Osteoblast (primary cell): Measurements from ENCODE around the gene SNED1. TPM values are rescaled to one million over a fixed set of nuclear protein-coding genes. Genes with fewer than 3 reads are reported as not detected.
A peak's percentile ranks its signal among the peaks of the same experiment; 100 is the strongest.

ENCODE experiments used
- DNase-seq: peaks from one replicate; pipeline ENCODE4 v3.0.0; 2011; ENCODE audit warnings: low spot score, mixed read lengths; ENCODE audit not compliant: insufficient read length; ENCODE audit errors: missing footprints
- H2AFZ ChIP-seq: 2 replicates; pipeline ENCODE4 v1.6.0; 2011; ENCODE audit warnings: mild to moderate bottlenecking, low read length
- H3K27ac ChIP-seq: 2 replicates; pipeline ENCODE4 v1.5.1; 2011; ENCODE audit warnings: mild to moderate bottlenecking, low read depth, low read length, moderate library complexity
- H3K27me3 ChIP-seq: 2 replicates; pipeline ENCODE4 v1.6.0; 2012; ENCODE audit warnings: mild to moderate bottlenecking, control low read depth, inconsistent platforms, low read length, moderate library complexity; ENCODE audit not compliant: insufficient read depth
- H3K36me3 ChIP-seq: 2 replicates; pipeline ENCODE4 v1.5.1; 2011; ENCODE audit warnings: mild to moderate bottlenecking, low read length, control low read depth, moderate library complexity; ENCODE audit not compliant: insufficient read depth
- H3K4me1 ChIP-seq: 2 replicates; pipeline ENCODE4 v1.5.1; 2011; ENCODE audit warnings: mild to moderate bottlenecking, low read length, control low read depth, moderate library complexity; ENCODE audit not compliant: insufficient read depth
- H3K4me2 ChIP-seq: 2 replicates; pipeline ENCODE4 v1.6.0; 2011; ENCODE audit warnings: mild to moderate bottlenecking, low read length; ENCODE audit not compliant: insufficient read depth
- H3K4me3 ChIP-seq: fragments of 200-600 bp; sonication (generic); 3 replicates; pipeline ENCODE4 v1.5.1; 2012; ENCODE audit warnings: mild to moderate bottlenecking, low read length, inconsistent platforms; ENCODE audit not compliant: insufficient read depth
- H3K79me2 ChIP-seq: 2 replicates; pipeline ENCODE4 v1.6.0; 2012; ENCODE audit warnings: mild to moderate bottlenecking, low read length, control low read depth, inconsistent platforms; ENCODE audit not compliant: insufficient read depth
- H3K9me3 ChIP-seq: 2 replicates; pipeline ENCODE4 v1.5.1; 2011; ENCODE audit warnings: low read depth, low read length, control low read depth
- H4K20me1 ChIP-seq: 2 replicates; pipeline ENCODE4 v1.6.0; 2012; ENCODE audit warnings: mild to moderate bottlenecking, low read length, control low read depth; ENCODE audit not compliant: insufficient read depth
- total RNA-seq: library from RNA; depleted of rRNA; stranded (reverse); fragments of >200 nt; gene quantifications from 2 replicates; pipeline ENCODE4 v1.2.3, GENCODE V29; 2012
- TF ChIP-seq, protein P1 (sequence below): IDR thresholded peaks from 2 replicates; pipeline ENCODE4 v1.5.1; 2011; ENCODE audit warnings: mild to moderate bottlenecking, low read depth, low read length, moderate library complexity; ENCODE audit errors: extremely low read depth

The SNED1 gene
- total RNA-seq, 1 donor: 94.8 TPM

DNA sequence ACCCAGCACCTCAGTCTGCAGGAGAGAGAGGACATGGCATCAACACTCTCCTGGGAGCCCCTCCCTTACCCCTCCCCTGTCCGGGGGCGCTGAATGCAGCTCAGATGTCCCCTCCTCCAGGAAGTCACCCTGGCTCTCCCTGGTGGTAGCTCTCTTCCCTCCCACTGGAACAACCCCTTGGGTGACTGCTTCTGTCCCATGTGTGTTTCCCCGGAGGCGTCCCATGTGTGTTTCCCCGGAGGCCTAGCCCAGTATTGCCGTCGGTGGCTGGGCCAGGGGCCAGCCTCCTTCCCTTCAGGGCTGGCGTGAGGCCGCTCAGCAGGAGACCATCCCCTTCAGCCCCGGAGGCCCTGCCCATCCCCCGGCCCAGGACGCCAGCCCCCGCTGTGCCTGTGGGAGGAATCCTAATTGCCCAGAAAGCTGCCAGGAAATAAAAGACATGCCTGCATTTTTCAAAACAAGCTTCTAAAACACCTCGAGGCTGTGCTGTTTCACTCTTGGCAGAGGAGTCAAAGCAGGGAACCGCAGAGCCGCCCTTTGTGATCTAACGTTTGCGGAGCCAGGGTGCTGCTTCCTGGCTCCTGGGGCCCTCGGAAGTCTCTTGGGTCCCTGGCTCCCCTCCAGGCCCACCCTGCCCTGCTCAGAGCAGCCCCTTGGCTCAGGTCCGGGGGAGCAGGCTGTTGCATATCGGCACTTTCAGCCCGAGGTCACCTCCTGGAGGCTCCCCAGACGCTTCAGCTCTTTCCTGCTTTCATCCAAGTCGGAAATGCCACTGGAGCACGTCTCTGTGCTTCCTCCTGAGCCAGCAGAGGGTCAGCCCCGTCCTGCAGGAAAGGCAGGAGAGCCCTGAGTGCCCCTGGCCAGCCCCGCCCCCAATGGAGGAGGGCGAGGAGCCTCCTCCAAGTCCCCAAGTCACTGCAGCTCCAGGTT is 11.4 kb downstream of the SNED1 start:
- H3K9me3 ChIP-seq: no peaks in the 10 kb centered on the region
- no peaks in the 10 kb centered on the region for H3K36me3 ChIP-seq
- peak overlapping the region; percentile 51 for H3K27ac ChIP-seq
- H2AFZ ChIP-seq: peak overlapping the region; percentile 92
- TF ChIP-seq, protein P1, sequence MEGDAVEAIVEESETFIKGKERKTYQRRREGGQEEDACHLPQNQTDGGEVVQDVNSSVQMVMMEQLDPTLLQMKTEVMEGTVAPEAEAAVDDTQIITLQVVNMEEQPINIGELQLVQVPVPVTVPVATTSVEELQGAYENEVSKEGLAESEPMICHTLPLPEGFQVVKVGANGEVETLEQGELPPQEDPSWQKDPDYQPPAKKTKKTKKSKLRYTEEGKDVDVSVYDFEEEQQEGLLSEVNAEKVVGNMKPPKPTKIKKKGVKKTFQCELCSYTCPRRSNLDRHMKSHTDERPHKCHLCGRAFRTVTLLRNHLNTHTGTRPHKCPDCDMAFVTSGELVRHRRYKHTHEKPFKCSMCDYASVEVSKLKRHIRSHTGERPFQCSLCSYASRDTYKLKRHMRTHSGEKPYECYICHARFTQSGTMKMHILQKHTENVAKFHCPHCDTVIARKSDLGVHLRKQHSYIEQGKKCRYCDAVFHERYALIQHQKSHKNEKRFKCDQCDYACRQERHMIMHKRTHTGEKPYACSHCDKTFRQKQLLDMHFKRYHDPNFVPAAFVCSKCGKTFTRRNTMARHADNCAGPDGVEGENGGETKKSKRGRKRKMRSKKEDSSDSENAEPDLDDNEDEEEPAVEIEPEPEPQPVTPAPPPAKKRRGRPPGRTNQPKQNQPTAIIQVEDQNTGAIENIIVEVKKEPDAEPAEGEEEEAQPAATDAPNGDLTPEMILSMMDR: no peak
- H4K20me1 ChIP-seq: peaks cover 47% of the 10 kb centered on the region
- H3K4me2 ChIP-seq: peak overlapping the region; percentile 85
- peaks cover 9% of the 10 kb centered on the region for H3K79me2 ChIP-seq
- peak overlapping the region; percentile 66 for H3K4me3 ChIP-seq
- H3K4me1 ChIP-seq: peaks cover 14% of the 10 kb centered on the region
- no peaks in the 10 kb centered on the region for H3K27me3 ChIP-seq
- DNase-seq: peak; percentile 96

DNA sequence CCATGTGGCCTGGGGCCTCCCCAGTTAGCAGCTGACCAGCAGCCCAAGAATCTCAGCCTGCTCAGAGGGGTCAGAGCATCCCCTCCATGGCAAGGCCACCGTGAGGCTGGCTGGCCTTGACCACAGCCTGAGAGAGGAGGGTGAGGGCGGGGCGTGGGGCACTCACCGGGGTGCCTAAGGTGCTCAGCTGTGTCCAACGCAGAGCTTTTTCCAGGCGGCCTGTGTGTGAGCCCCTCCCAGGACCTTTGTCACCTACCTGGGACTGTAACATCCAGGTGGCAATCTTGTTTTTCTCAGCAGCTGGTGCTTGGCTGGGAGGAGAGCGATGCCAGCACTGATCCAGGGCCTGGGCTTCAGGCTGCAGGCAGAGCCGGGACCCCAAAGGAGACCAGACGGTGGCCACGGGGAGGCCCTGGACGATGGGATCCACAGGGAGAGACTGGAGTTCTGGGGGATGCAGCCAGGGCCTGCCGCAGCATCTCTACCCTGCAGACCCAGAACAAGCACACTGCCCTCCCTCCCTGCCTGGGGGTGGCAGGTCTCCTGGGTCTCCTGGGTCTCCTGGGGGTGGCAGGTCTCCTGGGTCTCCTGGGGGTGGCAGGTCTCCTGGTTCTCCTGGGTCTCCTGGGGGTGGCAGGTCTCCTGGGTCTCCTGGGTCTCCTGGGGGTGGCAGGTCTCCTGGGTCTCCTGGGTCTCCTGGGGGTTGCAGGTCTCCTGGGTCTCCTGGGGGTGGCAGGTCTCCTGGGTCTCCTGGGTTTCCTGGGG is 12.3 kb downstream of the SNED1 start:
- peak; percentile 71 for DNase-seq
- H3K9me3 ChIP-seq: no peaks in the 10 kb centered on the region
- no peaks in the 10 kb centered on the region for H3K27me3 ChIP-seq
- no peaks in the 10 kb centered on the region for H3K36me3 ChIP-seq
- peaks cover 51% of the 10 kb centered on the region for H4K20me1 ChIP-seq
- H3K4me1 ChIP-seq: peaks cover 14% of the 10 kb centered on the region
- H3K79me2 ChIP-seq: peaks cover 14% of the 10 kb centered on the region
- H3K4me2 ChIP-seq: peak overlapping the region; percentile 85
- peak overlapping the region; percentile 66 for H3K4me3 ChIP-seq
- peak overlapping the region; percentile 51 for H3K27ac ChIP-seq
- peak overlapping the region; percentile 92 for H2AFZ ChIP-seq
- TF ChIP-seq, protein P1: no peak

DNA sequence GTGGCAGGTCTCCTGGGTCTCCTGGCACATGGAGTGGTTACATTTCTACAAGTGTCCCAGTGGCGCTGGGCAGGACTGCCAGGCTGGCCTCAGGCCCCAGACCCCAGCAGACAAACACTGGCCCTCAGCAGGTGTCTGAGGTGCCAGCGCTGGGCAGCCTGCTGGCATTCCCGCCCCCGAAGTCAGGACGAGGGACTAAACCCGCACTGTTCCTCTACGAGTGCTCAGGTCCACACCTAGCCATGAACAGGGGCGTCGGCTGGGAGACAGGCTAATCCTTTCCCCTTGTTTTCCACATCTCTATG is 12.8 kb downstream of the SNED1 start:
- Histone ChIP-seq H2AFZ (no peak overlapping the region), H3K79me2 (peaks cover 15% of the 10 kb centered on the region), H3K9me3 (no peaks in the 10 kb centered on the region), H3K4me1 (peaks cover 14% of the 10 kb centered on the region), H3K4me2 (no peak overlapping the region), H3K27ac (no peak overlapping the region), H4K20me1 (peaks cover 50% of the 10 kb centered on the region), H3K36me3 (no peaks in the 10 kb centered on the region), H3K4me3 (no peak overlapping the region), H3K27me3 (no peaks in the 10 kb centered on the region)
- DNase-seq: peak; percentile 46
- TF ChIP-seq, protein P1: no peak
